Hematopoietic multipotent progenitor cell treated with erythropoietin and hydrocortisone succinate and interleukin-3 and kit ligand, for 15 days (in vitro differentiated cells): ENCODE measurements around the gene EPPIN.

ENCODE experiments used
- DNase-seq: peaks from one replicate; pipeline ENCODE4 v3.0.0-alpha.2; 2015; ENCODE audit warnings: low spot score

Gene EPPIN

GRCh38 chr20:45538209-45538799 is 8.9 kb downstream of the EPPIN start:
- no peak for DNase-seq

- no peak for DNase-seq
These were observed 19.9 kb downstream of the EPPIN start for GRCh38 chr20:45527294-45527693.

GRCh38 chr20:45523821-45524220 is 23.4 kb downstream of the EPPIN start:
- no peak for DNase-seq

- no peak for DNase-seq
These were observed 28.9 kb downstream of the EPPIN start for GRCh38 chr20:45518282-45518681.

- DNase-seq = no peak
These were observed 31.9 kb downstream of the EPPIN start, which contains the start of gene SPINT3 for GRCh38 chr20:45515147-45515913. SPINT3 (minus strand) TSS chr20:45515622; CDS start chr20:45515608, 14 bp downstream.

- DNase-seq = no peak
These were observed 36.8 kb downstream of the EPPIN start for GRCh38 chr20:45510242-45510862.

GRCh38 chr20:45509091-45509490 is 38.1 kb downstream of the EPPIN start:
- DNase-seq = no peak

GRCh38 chr20:45508068-45508886 is 38.9 kb downstream of the EPPIN start:
- no peak for DNase-seq

- DNase-seq = no peak
These were observed 40.0 kb downstream of the EPPIN start for GRCh38 chr20:45507011-45507820.

- DNase-seq = no peak
These were observed 40.8 kb downstream of the EPPIN start for GRCh38 chr20:45506398-45506797.

GRCh38 chr20:45503403-45503802 is 43.8 kb downstream of the EPPIN start:
- no peak for DNase-seq

GRCh38 chr20:45502561-45502960 is 44.6 kb downstream of the EPPIN start:
- DNase-seq = no peak

GRCh38 chr20:45501600-45501999 is 45.6 kb downstream of the EPPIN start:
- no peak for DNase-seq

GRCh38 chr20:45500022-45500421 is 47.2 kb downstream of the EPPIN start:
- no peak for DNase-seq

- DNase-seq = no peak
These were observed 49.2 kb downstream of the EPPIN start for GRCh38 chr20:45497971-45498494.

- DNase-seq = no peak
These were observed 51.0 kb downstream of the EPPIN start for GRCh38 chr20:45496166-45496565.

- DNase-seq = no peak
These were observed 51.7 kb downstream of the EPPIN start for GRCh38 chr20:45495501-45495941.
